ENCODE measurements around the gene KCNN3. TPM values are rescaled to one million over a fixed set of nuclear protein-coding genes. Genes with fewer than 3 reads are reported as not detected.

KCNN3 gene
- total RNA-seq, 1 donor from 2014 or later = 0.86 TPM

DNA sequence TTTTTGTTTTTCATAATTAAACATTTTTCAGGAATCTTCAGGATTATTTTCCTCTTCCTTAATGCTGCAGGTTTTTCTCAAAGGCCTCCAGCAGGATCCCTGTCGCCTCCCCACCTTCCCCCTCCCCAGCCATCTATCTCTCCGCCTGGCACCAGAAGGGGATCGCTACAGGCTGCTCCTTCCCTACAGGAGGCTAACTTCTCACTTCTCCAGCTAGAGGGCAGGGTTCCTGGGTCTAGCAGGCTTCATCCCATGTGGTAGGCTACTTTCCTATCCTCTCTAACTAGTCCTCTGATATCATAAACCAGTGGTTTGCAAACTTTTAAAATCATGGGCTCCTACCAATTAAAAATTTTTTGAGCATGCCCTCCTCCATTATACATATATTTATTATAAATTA lies 104.1 kb downstream of the KCNN3 start:
- peaks cover 6% of the 10 kb centered on the region for H3K4me1 Mint-ChIP-seq (ENCODE audit: low read depth)
- peaks cover 22% of the 10 kb centered on the region for H3K27me3 Mint-ChIP-seq
- no peaks in the 10 kb centered on the region for H3K36me3 Mint-ChIP-seq (ENCODE audit: insufficient read depth)
- no peak for DNase-seq (ENCODE audit: low spot score, unreplicated experiment)
- H3K9me3 Mint-ChIP-seq (ENCODE audit: low read depth) = no peaks in the 10 kb centered on the region
- H3K27ac Mint-ChIP-seq = no peak overlapping the region
- H3K4me3 Mint-ChIP-seq (ENCODE audit: low read depth) = no peak overlapping the region
- TF ChIP-seq, protein P1, sequence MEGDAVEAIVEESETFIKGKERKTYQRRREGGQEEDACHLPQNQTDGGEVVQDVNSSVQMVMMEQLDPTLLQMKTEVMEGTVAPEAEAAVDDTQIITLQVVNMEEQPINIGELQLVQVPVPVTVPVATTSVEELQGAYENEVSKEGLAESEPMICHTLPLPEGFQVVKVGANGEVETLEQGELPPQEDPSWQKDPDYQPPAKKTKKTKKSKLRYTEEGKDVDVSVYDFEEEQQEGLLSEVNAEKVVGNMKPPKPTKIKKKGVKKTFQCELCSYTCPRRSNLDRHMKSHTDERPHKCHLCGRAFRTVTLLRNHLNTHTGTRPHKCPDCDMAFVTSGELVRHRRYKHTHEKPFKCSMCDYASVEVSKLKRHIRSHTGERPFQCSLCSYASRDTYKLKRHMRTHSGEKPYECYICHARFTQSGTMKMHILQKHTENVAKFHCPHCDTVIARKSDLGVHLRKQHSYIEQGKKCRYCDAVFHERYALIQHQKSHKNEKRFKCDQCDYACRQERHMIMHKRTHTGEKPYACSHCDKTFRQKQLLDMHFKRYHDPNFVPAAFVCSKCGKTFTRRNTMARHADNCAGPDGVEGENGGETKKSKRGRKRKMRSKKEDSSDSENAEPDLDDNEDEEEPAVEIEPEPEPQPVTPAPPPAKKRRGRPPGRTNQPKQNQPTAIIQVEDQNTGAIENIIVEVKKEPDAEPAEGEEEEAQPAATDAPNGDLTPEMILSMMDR (IDR thresholded peaks at IDR 0.05; ENCODE audit: unreplicated experiment) = peak; percentile 44

DNA sequence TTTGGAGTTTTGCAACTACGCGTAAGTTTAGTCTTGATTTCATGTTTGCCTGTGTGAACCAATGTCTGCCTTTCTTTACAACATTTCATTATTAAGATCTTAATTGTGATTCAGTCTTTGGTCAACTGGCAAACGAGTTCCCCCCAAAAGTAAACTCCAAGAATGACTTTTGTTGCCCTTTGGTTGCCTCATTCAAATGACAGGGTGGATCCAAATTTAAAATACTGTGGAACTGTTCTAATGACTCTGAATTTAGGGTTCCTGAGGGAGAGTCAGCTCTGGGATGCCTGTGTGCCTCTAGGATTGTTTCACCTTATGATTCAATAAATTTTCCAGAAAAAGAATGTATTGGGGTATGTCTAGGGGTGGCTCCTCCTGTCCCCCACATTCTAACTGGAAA lies 105.3 kb downstream of the KCNN3 start:
- no peaks in the 10 kb centered on the region for H3K9me3 Mint-ChIP-seq (ENCODE audit: low read depth)
- H3K27me3 Mint-ChIP-seq = peaks cover 25% of the 10 kb centered on the region
- H3K4me3 Mint-ChIP-seq (ENCODE audit: low read depth) = no peak overlapping the region
- H3K4me1 Mint-ChIP-seq (ENCODE audit: low read depth) = peaks cover 6% of the 10 kb centered on the region
- TF ChIP-seq, protein P1 (IDR thresholded peaks at IDR 0.05; ENCODE audit: unreplicated experiment) = no peak
- DNase-seq (ENCODE audit: low spot score, unreplicated experiment) = no peak
- H3K27ac Mint-ChIP-seq = no peak overlapping the region
- no peaks in the 10 kb centered on the region for H3K36me3 Mint-ChIP-seq (ENCODE audit: insufficient read depth)

DNA sequence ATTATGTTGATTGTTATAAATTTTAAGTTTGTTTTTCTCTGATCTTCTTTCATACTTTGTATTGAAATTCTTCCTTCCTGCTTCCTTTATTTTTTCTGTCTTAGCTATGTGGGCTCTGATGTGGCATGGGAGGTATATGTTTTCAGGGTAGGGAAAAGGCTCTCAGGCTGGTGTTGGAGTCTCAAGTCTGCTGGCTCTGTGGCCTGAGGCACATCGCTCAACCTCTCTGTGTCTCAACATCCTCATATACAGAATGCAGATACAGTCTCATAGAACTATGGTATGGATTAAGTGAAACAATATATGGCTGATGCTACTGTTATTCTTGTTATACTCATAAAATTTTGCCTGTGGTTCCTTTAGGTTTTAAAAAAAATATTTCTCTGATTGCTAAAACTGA lies 105.9 kb downstream of the KCNN3 start:
- TF ChIP-seq, protein P1 (IDR thresholded peaks at IDR 0.05; ENCODE audit: unreplicated experiment) = no peak
- Mint-ChIP-seq H3K9me3 (ENCODE audit: low read depth) (no peaks in the 10 kb centered on the region), H3K27me3 (peaks cover 31% of the 10 kb centered on the region), H3K4me1 (ENCODE audit: low read depth) (peaks cover 6% of the 10 kb centered on the region), H3K36me3 (ENCODE audit: insufficient read depth) (no peaks in the 10 kb centered on the region), H3K27ac (no peak overlapping the region), H3K4me3 (ENCODE audit: low read depth) (no peak overlapping the region)
- no peak for DNase-seq (ENCODE audit: low spot score, unreplicated experiment)

DNA sequence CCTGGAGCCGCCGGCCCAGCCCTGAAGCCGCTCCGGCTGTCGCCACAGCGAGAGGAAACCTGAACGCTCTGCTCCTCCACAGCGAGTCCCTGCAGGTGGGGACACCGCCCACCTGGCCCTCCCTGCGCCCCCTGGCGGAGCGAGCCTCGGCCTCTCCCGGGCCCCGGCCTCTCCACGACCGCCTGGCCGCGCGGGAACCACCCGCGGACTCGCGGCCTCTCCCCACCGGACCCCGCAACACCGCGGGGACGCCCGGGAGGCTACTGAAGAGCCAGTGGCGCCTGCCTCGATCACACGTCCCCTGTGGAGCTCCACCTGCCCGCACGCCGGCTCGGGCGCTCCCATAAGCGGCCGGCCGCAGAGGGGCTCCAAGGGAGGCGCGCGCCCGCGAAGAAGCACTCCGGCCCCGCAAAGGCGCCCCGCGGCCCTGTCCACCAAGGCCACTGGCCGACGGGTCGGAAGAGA lies 109.6 kb downstream of the KCNN3 start:
- peak; percentile 88 for DNase-seq (ENCODE audit: low spot score, unreplicated experiment)
- TF ChIP-seq, protein P1 (IDR thresholded peaks at IDR 0.05; ENCODE audit: unreplicated experiment) = peak; percentile 96
- H3K4me1 Mint-ChIP-seq (ENCODE audit: low read depth) = peaks cover 6% of the 10 kb centered on the region
- peaks cover 59% of the 10 kb centered on the region for H3K27me3 Mint-ChIP-seq
- no peak overlapping the region for H3K27ac Mint-ChIP-seq
- no peaks in the 10 kb centered on the region for H3K36me3 Mint-ChIP-seq (ENCODE audit: insufficient read depth)
- peak overlapping the region; percentile 50 for H3K4me3 Mint-ChIP-seq (ENCODE audit: low read depth)
- no peaks in the 10 kb centered on the region for H3K9me3 Mint-ChIP-seq (ENCODE audit: low read depth)

DNA sequence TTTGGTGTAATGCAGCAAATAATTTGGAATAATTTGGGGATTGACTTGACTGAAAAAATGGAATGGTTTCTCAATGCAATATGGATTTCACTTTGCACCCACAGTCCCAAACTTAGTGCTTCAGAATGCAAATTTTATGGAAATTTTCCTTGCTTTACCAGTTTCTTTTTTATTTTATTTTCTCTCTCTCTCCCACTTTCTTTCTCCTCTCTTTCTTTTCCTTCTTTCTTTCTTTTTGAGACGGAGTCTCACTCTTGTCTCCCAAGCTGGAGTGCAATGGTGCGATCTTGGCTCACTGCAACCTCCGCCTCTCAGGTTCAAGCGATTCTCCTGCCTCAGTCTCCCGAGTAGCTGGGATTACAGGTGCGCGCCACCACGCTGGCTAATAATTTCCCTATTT lies 110.3 kb downstream of the KCNN3 start:
- Mint-ChIP-seq H3K9me3 (ENCODE audit: low read depth) (no peaks in the 10 kb centered on the region), H3K4me1 (ENCODE audit: low read depth) (peaks cover 6% of the 10 kb centered on the region), H3K27ac (no peak overlapping the region), H3K36me3 (ENCODE audit: insufficient read depth) (no peaks in the 10 kb centered on the region), H3K27me3 (peaks cover 62% of the 10 kb centered on the region), H3K4me3 (ENCODE audit: low read depth) (no peak overlapping the region)
- DNase-seq (ENCODE audit: low spot score, unreplicated experiment) = no peak
- TF ChIP-seq, protein P1 (IDR thresholded peaks at IDR 0.05; ENCODE audit: unreplicated experiment) = no peak
